Caco-2 (cell line): ENCODE measurements around the gene ENTPD8. TPM values are rescaled to one million over a fixed set of nuclear protein-coding genes. Genes with fewer than 3 reads are reported as not detected.

ENCODE experiments used
- BruUV-seq: library from RNA; stranded (reverse); fragments of 400-500 nt; replicated peaks from 2 replicates; lab custom pipeline; 2021; lab: Mats Ljungman, UMichigan
- CTCF ChIA-PET: fragments of 300-600 bp; sonication (Branson Sonifier 250); formaldehyde crosslinking; loops from one replicate; lab custom pipeline; 2022; ENCODE audit warnings: antibody characterized with exemption; lab: Charles Lee
- POLR2A ChIA-PET: fragments of 300-600 bp; sonication (Branson Sonifier 250); formaldehyde crosslinking; loops from one replicate; lab custom pipeline; 2022; ENCODE audit warnings: antibody characterized with exemption; lab: Charles Lee
- DNase-seq, 2 experiments: peaks; one replicate each; pipeline versions ENCODE4 v3.0.0 to v3.0.0-alpha.2; 2020 to 2022
- H3K27me3 ChIP-seq: replicated peaks from 2 replicates; pipeline ENCODE4 v1.6.0; 2011; ENCODE audit warnings: low read length; ENCODE audit not compliant: control insufficient read depth, insufficient read depth
- H3K36me3 ChIP-seq: 2 replicates; pipeline ENCODE4 v1.5.1; 2011; ENCODE audit warnings: low read length; ENCODE audit not compliant: control insufficient read depth, insufficient read depth
- H3K4me1 ChIP-seq: fragments of 250-450 bp; sonication (Bioruptor Pico); 2 replicates; pipeline ENCODE4 v1.5.1; 2020; ENCODE audit warnings: mild to moderate bottlenecking
- H3K4me3 ChIP-seq: 2 replicates; pipeline ENCODE4 v1.5.1; 2011; ENCODE audit warnings: low read depth, mild to moderate bottlenecking, control low read depth, low read length
- H3K9me3 ChIP-seq: fragments of 250-450 bp; sonication (Bioruptor Pico); 2 replicates; pipeline ENCODE4 v1.5.1; 2020; ENCODE audit warnings: mild to moderate bottlenecking, moderate library complexity
- H3K27ac Mint-ChIP-seq: one replicate; pipeline ENCODE4 v1.8.0; 2022; ENCODE audit warnings: mixed read lengths; ENCODE audit not compliant: unreplicated experiment
- H3K27me3 Mint-ChIP-seq: one replicate; pipeline ENCODE4 v1.8.0; 2022; ENCODE audit warnings: mixed read lengths; ENCODE audit not compliant: insufficient read depth, unreplicated experiment
- H3K36me3 Mint-ChIP-seq: one replicate; pipeline ENCODE4 v1.8.0; 2022; ENCODE audit warnings: mild to moderate bottlenecking, mixed read lengths; ENCODE audit not compliant: insufficient read depth, unreplicated experiment
- H3K4me1 Mint-ChIP-seq: one replicate; pipeline ENCODE4 v1.8.0; 2022; ENCODE audit warnings: low read depth, mixed read lengths; ENCODE audit not compliant: unreplicated experiment
- H3K4me3 Mint-ChIP-seq: one replicate; pipeline ENCODE4 v1.8.0; 2022; ENCODE audit warnings: mild to moderate bottlenecking, moderate library complexity, mixed read lengths; ENCODE audit not compliant: unreplicated experiment
- H3K9me3 Mint-ChIP-seq: one replicate; pipeline ENCODE4 v1.8.0; 2022; ENCODE audit warnings: mixed read lengths; ENCODE audit not compliant: unreplicated experiment
- intact Hi-C: fragments of 100-400 bp; cut with micrococcal nuclease; formaldehyde crosslinking; loops from one replicate; pipeline ENCODE4 v1.10.0; 2022; ENCODE audit not compliant: unreplicated experiment
- total RNA-seq: library from RNA; stranded (reverse); gene quantifications from 2 replicates; pipeline ENCODE4 v1.2.3, GENCODE V29; 2022
- TF ChIP-seq, protein P1 (sequence below), 2 experiments: fragments of 200-600 bp in 1 of 2; IDR thresholded peaks; 1 replicate in 1 of 2; 2 replicates in 1 of 2; pipeline versions ENCODE4 v1.5.1 to v1.8.0; 2011 to 2022; ENCODE audit warnings: antibody characterized with exemption in 1 of 2, control low read depth in 1 of 2, inconsistent platforms in 1 of 2, low read depth in 1 of 2, low read length in 1 of 2, mild to moderate bottlenecking in 1 of 2, moderate library complexity in 1 of 2; ENCODE audit not compliant: insufficient read depth in 1 of 2, severe bottlenecking in 1 of 2, unreplicated experiment in 1 of 2

Gene ENTPD8
- total RNA-seq, 1 experiment from 2014 or later = 8.6 TPM

DNA sequence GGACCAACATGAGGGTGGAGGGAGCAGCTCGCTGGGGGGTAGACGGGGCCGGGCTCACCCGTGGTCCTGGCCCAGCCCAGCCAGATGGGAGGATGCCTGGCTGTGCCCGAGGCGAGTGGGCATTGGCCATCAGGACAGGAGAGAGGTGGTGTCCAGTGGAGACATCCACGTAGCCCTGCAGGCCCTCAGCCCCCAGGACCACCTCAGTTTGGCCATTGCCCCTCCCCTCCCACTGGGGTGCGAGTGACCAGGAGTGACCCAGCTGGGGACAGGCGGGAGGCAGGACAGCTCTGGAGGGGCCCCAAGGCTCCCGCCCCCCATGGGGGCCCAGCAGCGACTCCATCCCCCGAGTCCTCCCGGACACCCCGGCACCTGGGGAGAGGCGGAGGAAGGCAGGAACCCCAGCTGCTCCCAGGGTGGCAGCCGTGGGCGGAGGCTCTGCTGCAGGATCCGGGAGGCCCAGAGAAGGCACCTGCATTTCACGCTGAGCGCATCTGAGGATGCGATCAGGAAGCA is 9.7 kb downstream of the ENTPD8 start:
- no TSS peak for BruUV-seq
- H3K4me3 Mint-ChIP-seq = no peak overlapping the region
- intact Hi-C loops = no loop called here
- no peaks in the 10 kb centered on the region for H3K27me3 Mint-ChIP-seq
- ChIA-PET CTCF (no interaction called here), POLR2A (no interaction called here)
- Histone ChIP-seq H3K4me3 (no peak overlapping the region), H3K27me3 (no peaks in the 10 kb centered on the region), H3K9me3 (no peaks in the 10 kb centered on the region), H3K4me1 (peaks cover 11% of the 10 kb centered on the region), H3K36me3 (no peaks in the 10 kb centered on the region)
- TF ChIP-seq, protein P1, sequence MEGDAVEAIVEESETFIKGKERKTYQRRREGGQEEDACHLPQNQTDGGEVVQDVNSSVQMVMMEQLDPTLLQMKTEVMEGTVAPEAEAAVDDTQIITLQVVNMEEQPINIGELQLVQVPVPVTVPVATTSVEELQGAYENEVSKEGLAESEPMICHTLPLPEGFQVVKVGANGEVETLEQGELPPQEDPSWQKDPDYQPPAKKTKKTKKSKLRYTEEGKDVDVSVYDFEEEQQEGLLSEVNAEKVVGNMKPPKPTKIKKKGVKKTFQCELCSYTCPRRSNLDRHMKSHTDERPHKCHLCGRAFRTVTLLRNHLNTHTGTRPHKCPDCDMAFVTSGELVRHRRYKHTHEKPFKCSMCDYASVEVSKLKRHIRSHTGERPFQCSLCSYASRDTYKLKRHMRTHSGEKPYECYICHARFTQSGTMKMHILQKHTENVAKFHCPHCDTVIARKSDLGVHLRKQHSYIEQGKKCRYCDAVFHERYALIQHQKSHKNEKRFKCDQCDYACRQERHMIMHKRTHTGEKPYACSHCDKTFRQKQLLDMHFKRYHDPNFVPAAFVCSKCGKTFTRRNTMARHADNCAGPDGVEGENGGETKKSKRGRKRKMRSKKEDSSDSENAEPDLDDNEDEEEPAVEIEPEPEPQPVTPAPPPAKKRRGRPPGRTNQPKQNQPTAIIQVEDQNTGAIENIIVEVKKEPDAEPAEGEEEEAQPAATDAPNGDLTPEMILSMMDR (IDR thresholded peaks at IDR 0.05; ENCODE audit: insufficient read depth in 1 of 2, low read depth in 1 of 2, low read length in 1 of 2, severe bottlenecking in 1 of 2, unreplicated experiment in 1 of 2) = no peak
- H3K4me1 Mint-ChIP-seq = no peaks in the 10 kb centered on the region
- peaks cover 25% of the 10 kb centered on the region for H3K36me3 Mint-ChIP-seq
- DNase-seq = no peak
- no peak overlapping the region for H3K27ac Mint-ChIP-seq
- H3K9me3 Mint-ChIP-seq = no peaks in the 10 kb centered on the region

DNA sequence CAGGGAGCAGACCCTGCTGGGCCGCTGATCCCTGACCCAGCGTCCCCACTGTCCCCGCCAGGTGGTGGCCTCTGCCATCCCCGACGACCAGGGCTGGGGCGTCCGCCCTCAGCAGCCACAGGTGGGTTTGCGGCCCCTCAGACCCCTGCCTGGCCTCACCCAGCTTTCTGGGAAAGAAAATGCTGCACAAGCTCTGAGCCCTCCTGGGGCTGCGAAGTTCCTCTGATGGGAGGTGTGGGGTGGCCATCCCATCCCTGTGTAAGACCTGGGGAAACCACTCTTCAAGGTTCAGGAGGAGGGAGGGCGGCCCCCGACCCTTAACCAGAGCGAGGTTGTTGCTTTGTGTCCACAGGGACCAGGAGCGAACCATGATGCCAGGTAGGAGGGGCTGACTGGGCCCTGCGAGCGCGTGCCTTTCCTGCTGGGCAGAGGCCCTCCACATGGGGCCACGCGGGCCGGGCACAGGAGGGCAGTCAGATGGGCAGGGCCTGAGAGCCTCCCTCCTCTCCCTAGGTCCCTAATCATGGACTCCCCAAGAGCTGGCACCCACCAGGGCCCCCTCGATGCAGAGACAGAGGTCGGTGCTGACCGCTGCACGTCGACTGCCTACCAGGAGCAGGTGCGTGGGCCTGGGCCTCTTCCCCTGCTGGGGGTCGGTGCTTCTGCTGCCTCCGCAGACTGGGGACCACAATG is 10.3 kb downstream of the ENTPD8 start:
- no peak overlapping the region for H3K27ac Mint-ChIP-seq
- TF ChIP-seq, protein P1 (IDR thresholded peaks at IDR 0.05; ENCODE audit: insufficient read depth in 1 of 2, low read depth in 1 of 2, low read length in 1 of 2, severe bottlenecking in 1 of 2, unreplicated experiment in 1 of 2) = no peak
- Histone ChIP-seq H3K4me3 (no peak overlapping the region), H3K4me1 (peaks cover 5% of the 10 kb centered on the region), H3K27me3 (no peaks in the 10 kb centered on the region), H3K9me3 (no peaks in the 10 kb centered on the region), H3K36me3 (no peaks in the 10 kb centered on the region)
- peaks cover 20% of the 10 kb centered on the region for H3K36me3 Mint-ChIP-seq
- no peak overlapping the region for H3K4me3 Mint-ChIP-seq
- no peaks in the 10 kb centered on the region for H3K27me3 Mint-ChIP-seq
- ChIA-PET POLR2A (no interaction called here), CTCF (no interaction called here)
- no peak for DNase-seq
- H3K4me1 Mint-ChIP-seq = no peaks in the 10 kb centered on the region
- intact Hi-C loops = no loop called here
- no peaks in the 10 kb centered on the region for H3K9me3 Mint-ChIP-seq
- no TSS peak for BruUV-seq

DNA sequence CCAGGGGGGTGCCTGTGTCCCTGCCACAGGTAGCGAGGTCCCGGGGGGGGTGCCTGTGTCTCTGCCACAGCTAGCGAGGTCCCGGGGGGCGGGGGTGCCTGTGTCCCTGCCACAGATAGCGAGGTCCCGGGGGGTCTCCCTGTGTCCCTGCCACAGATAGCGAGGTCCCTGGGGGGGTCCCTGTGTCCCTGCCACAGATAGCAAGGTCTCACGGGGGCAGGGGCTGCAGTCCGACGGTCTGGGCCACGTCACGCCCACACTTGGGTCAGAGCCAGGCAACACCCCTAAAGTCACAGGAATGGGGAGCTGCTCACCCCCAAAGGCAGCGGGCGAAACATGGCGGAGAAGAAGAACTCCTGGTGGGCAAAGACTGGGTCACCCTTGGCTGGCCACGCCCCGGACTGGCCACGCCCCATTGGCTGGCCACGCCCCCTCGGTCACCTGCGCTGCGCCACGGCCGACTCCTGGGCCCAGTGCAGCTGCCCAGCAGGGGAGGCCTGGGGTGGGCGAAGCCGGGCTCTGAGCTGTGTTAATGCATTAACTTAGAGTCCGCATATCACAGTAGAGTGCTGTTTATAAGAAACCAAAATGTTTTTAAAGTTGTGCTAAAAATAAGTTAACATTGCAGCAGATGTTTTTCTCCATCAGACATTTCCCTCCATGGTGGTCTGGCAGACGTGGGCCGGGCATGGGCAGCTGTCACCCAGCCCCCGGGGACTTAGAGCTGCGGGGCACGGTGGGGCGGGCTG is 11.0 kb downstream of the ENTPD8 start:
- Mint-ChIP-seq H3K4me1 (no peaks in the 10 kb centered on the region), H3K4me3 (no peak overlapping the region), H3K27me3 (no peaks in the 10 kb centered on the region), H3K27ac (no peak overlapping the region), H3K9me3 (no peaks in the 10 kb centered on the region), H3K36me3 (peaks cover 13% of the 10 kb centered on the region)
- ChIA-PET POLR2A (no interaction called here), CTCF (interaction anchor here (0.7 kb wide), 1 partner anchor 357 kb away, joined by 4 read pairs; no protein-coding TSS in a partner anchor)
- no TSS peak for BruUV-seq
- peak in 1 of 2 experiments; percentile 73 for DNase-seq
- Histone ChIP-seq H3K4me3 (no peak overlapping the region), H3K36me3 (no peaks in the 10 kb centered on the region), H3K27me3 (no peaks in the 10 kb centered on the region), H3K4me1 (peaks cover 3% of the 10 kb centered on the region; the same call in 1 of the 2 replicates), H3K9me3 (no peaks in the 10 kb centered on the region)
- TF ChIP-seq, protein P1 (IDR thresholded peaks at IDR 0.05; ENCODE audit: insufficient read depth in 1 of 2, low read depth in 1 of 2, low read length in 1 of 2, severe bottlenecking in 1 of 2, unreplicated experiment in 1 of 2) = no peak
- intact Hi-C loops = no loop called here
